ENCODE measurements around the gene ELFN1. TPM values are rescaled to one million over a fixed set of nuclear protein-coding genes. Genes with fewer than 3 reads are reported as not detected.

ELFN1 gene
- polyA plus RNA-seq, 1 donor from 2014 or later, result 0.54 TPM

GRCh38 chr7:1767524-1767923, 97.4 kb downstream of the ELFN1 start:
- H3K9me3 Mint-ChIP-seq, result peaks cover 0 to 4% (median 0%) of the 10 kb centered on the region in 3 donors
- no peaks in the 10 kb centered on the region for H3K36me3 Mint-ChIP-seq
- H3K4me3 Mint-ChIP-seq, result no peak overlapping the region
- no peaks in the 10 kb centered on the region for H3K27me3 Mint-ChIP-seq
- H3K27ac Mint-ChIP-seq, result peak overlapping the region in 1 of 3 donors; percentile 78
- no peaks in the 10 kb centered on the region for H3K4me1 Mint-ChIP-seq

- Mint-ChIP-seq H3K36me3 (no peaks in the 10 kb centered on the region), H3K27me3 (no peaks in the 10 kb centered on the region), H3K9me3 (peaks cover 4 to 10% (median 5%) of the 10 kb centered on the region in 3 donors), H3K4me1 (peaks cover 0 to 2% (median 0%) of the 10 kb centered on the region in 3 donors), H3K27ac (peak overlapping the region in 1 of 3 donors; percentile 21), H3K4me3 (no peak overlapping the region)
Observed at GRCh38 chr7:1768832-1769231, 98.8 kb downstream of the ELFN1 start.

GRCh38 chr7:1769286-1770200, 99.5 kb downstream of the ELFN1 start:
- Mint-ChIP-seq H3K4me3 (no peak overlapping the region), H3K36me3 (no peaks in the 10 kb centered on the region), H3K27me3 (no peaks in the 10 kb centered on the region)

GRCh38 chr7:1770331-1770730, 100.3 kb downstream of the ELFN1 start:
- H3K4me3 Mint-ChIP-seq, result no peak overlapping the region
- H3K27me3 Mint-ChIP-seq, result no peaks in the 10 kb centered on the region
- H3K9me3 Mint-ChIP-seq, result peaks cover 5 to 15% (median 9%) of the 10 kb centered on the region in 3 donors
- H3K4me1 Mint-ChIP-seq, result peaks cover 0 to 2% (median 0%) of the 10 kb centered on the region in 3 donors
- H3K36me3 Mint-ChIP-seq, result no peaks in the 10 kb centered on the region
- no peak overlapping the region for H3K27ac Mint-ChIP-seq

More at GRCh38 chr7:1769286-1770200, 99.5 kb downstream of the ELFN1 start:
- peaks cover 5 to 10% (median 5%) of the 10 kb centered on the region in 3 donors for H3K9me3 Mint-ChIP-seq
- peaks cover 0 to 2% (median 0%) of the 10 kb centered on the region in 3 donors for H3K4me1 Mint-ChIP-seq
- H3K27ac Mint-ChIP-seq, result peak overlapping the region in 1 of 3 donors; percentile 21

GRCh38 chr7:1775389-1775788, 105.3 kb downstream of the ELFN1 start:
- H3K27me3 Mint-ChIP-seq, result no peaks in the 10 kb centered on the region
- H3K9me3 Mint-ChIP-seq, result peaks cover 5 to 24% (median 16%) of the 10 kb centered on the region in 3 donors
- no peak overlapping the region for H3K4me3 Mint-ChIP-seq
- H3K27ac Mint-ChIP-seq, result no peak overlapping the region
- H3K36me3 Mint-ChIP-seq, result peaks cover 3% of the 10 kb centered on the region
- peaks cover 0 to 2% (median 0%) of the 10 kb centered on the region in 3 donors for H3K4me1 Mint-ChIP-seq

- Mint-ChIP-seq H3K27ac (no peak overlapping the region), H3K9me3 (peaks cover 5 to 23% (median 16%) of the 10 kb centered on the region in 3 donors), H3K36me3 (peaks cover 3% of the 10 kb centered on the region), H3K27me3 (peaks cover 2% of the 10 kb centered on the region), H3K4me3 (no peak overlapping the region), H3K4me1 (peaks cover 0 to 2% (median 0%) of the 10 kb centered on the region in 3 donors)
Observed at GRCh38 chr7:1777122-1777521, 107.0 kb downstream of the ELFN1 start.

GRCh38 chr7:1779445-1779844, 109.4 kb downstream of the ELFN1 start:
- Mint-ChIP-seq H3K4me3 (no peak overlapping the region), H3K36me3 (peaks cover 3% of the 10 kb centered on the region), H3K27ac (no peak overlapping the region), H3K4me1 (no peaks in the 10 kb centered on the region), H3K9me3 (peaks cover 0 to 18% (median 11%) of the 10 kb centered on the region in 3 donors), H3K27me3 (peaks cover 5% of the 10 kb centered on the region)

DNA sequence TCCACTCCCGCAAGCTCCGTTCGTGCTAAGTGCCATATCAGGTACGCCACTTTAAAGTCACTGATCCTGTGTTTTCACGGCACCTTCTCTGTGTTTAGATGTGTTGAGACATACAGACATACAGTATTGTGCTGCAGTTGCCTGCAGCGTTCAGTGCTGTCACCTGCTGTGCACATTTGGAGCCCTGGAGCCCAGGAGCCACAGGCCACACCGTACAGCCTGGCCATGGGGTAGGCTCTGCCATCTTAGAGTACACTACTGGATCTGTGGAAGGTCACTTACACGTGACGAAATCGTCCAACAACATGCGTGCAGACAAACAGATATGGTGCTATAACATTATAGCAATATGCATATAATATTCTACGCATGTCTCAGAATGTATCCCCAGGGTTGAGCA, 111.3 kb downstream of the ELFN1 start:
- H3K4me3 Mint-ChIP-seq, result no peak overlapping the region
- H3K27ac Mint-ChIP-seq, result no peak overlapping the region
- H3K27me3 Mint-ChIP-seq, result peaks cover 8% of the 10 kb centered on the region
- peaks cover 3% of the 10 kb centered on the region for H3K36me3 Mint-ChIP-seq
- H3K9me3 Mint-ChIP-seq, result peaks cover 0 to 17% (median 17%) of the 10 kb centered on the region in 3 donors
- H3K4me1 Mint-ChIP-seq, result no peaks in the 10 kb centered on the region

DNA sequence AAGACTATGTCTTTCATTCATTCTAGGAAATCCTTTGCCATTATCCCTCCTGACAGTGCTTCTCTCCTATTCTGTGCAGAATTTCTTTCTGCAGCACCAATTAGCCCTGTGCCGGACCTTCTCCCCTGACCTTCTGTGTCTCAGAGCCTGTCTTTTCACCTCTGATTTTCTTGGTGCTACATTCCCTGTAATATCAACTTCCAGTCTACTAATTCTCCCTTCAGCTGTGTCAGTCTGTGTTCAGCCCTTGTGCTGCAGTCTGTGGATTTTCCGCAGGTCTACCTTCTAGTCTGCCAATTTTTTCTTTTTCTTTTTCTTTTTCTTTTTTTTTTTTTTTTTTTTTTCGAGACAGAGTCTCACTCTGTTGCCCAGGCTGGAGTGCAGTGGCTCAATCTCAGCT, 115.8 kb downstream of the ELFN1 start:
- Mint-ChIP-seq H3K9me3 (peaks cover 0 to 9% (median 7%) of the 10 kb centered on the region in 3 donors), H3K27ac (no peak overlapping the region), H3K4me1 (no peaks in the 10 kb centered on the region), H3K27me3 (peaks cover 15% of the 10 kb centered on the region), H3K4me3 (no peak overlapping the region), H3K36me3 (no peaks in the 10 kb centered on the region)

DNA sequence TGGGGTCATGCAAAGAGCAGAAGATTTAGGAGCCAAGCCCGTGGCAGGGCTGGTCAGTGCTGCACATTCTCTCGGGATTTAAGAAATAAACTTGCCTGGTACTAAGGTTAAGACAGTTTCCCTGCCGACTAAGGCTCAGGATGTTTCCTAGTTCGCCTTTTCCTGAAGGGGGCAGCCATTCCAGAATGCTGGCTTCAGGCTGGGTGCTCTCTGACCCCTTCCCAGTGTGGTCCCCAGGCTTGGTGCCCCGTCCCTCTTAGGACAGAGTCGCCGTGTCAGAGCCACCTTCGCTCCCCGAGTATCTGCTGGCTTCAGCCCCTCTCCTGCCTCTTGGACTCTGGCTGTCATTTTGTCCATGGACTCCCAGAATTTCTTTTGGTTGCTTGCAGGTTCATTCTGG, 117.2 kb downstream of the ELFN1 start:
- H3K27me3 Mint-ChIP-seq, result peaks cover 14% of the 10 kb centered on the region
- H3K36me3 Mint-ChIP-seq, result peaks cover 3% of the 10 kb centered on the region
- no peaks in the 10 kb centered on the region for H3K4me1 Mint-ChIP-seq
- no peak overlapping the region for H3K4me3 Mint-ChIP-seq
- no peak overlapping the region for H3K27ac Mint-ChIP-seq
- H3K9me3 Mint-ChIP-seq, result peaks cover 0 to 9% (median 7%) of the 10 kb centered on the region in 3 donors

GRCh38 chr7:1787681-1788235, 117.7 kb downstream of the ELFN1 start:
- Mint-ChIP-seq H3K27ac (no peak overlapping the region), H3K9me3 (peaks cover 1 to 12% (median 7%) of the 10 kb centered on the region in 3 donors), H3K27me3 (peaks cover 12% of the 10 kb centered on the region), H3K4me1 (no peaks in the 10 kb centered on the region), H3K4me3 (no peak overlapping the region), H3K36me3 (peaks cover 3% of the 10 kb centered on the region)

- no peak overlapping the region for H3K4me3 Mint-ChIP-seq
- H3K9me3 Mint-ChIP-seq, result peaks cover 16 to 26% (median 17%) of the 10 kb centered on the region in 3 donors
- no peak overlapping the region for H3K27ac Mint-ChIP-seq
- H3K27me3 Mint-ChIP-seq, result peaks cover 20% of the 10 kb centered on the region
- H3K36me3 Mint-ChIP-seq, result peaks cover 6% of the 10 kb centered on the region
- no peaks in the 10 kb centered on the region for H3K4me1 Mint-ChIP-seq
Observed at GRCh38 chr7:1794888-1795542, 124.9 kb downstream of the ELFN1 start.
